Prostate gland (tissue), 2 donors: Measurements from ENCODE around the gene BCAP31. TPM values are rescaled to one million over a fixed set of nuclear protein-coding genes. Genes with fewer than 3 reads are reported as not detected.

ENCODE experiments used
- DNase-seq: peaks from one replicate; pipeline ENCODE4 v3.0.0-alpha.2; 2019; ENCODE audit warnings: low spot score
- H3K27ac ChIP-seq, 2 donors: fragments of 200-600 bp; sonication (generic); 2 replicates each; pipeline ENCODE4 v1.5.1; 2017 to 2019
- H3K27me3 ChIP-seq: fragments of 200-600 bp; sonication (generic); replicated peaks from 2 replicates; pipeline ENCODE4 v1.5.1; 2019; ENCODE audit not compliant: insufficient read depth
- H3K36me3 ChIP-seq, 2 donors: fragments of 200-600 bp; sonication (generic); 1 replicate in 1 of 2; 2 replicates in 1 of 2; pipeline versions ENCODE4 v1.5.1 to v1.8.1; 2017 to 2019
- H3K4me1 ChIP-seq: fragments of 200-600 bp; sonication (generic); replicated peaks from 2 replicates; pipeline ENCODE4 v1.5.1; 2019
- H3K4me3 ChIP-seq, 2 donors: fragments of 200-600 bp; sonication (generic); 2 replicates each; pipeline ENCODE4 v1.5.1; 2017 to 2019
- H3K9me3 ChIP-seq: fragments of 200-600 bp; sonication (generic); 2 replicates; pipeline ENCODE4 v1.5.1; 2017
- POLR2A ChIP-seq: fragments of 450-650 bp; IDR thresholded peaks from one replicate; pipeline ENCODE4 v1.6.1; 2016; ENCODE audit warnings: antibody characterized with exemption, mild to moderate bottlenecking
- POLR2AphosphoS5 ChIP-seq: sonication (generic); formaldehyde crosslinking; IDR thresholded peaks from one replicate; pipeline ENCODE4 v1.6.1; 2017; ENCODE audit warnings: antibody characterized with exemption
- WGBS: methylation state at CpG from one replicate; pipeline ENCODE4 v1.1.5; 2018; 5-methylcytosine and 5-hydroxymethylcytosine counted together
- intact Hi-C: fragments of 100-400 bp; cut with DNase I; formaldehyde crosslinking; loops from one replicate; pipeline ENCODE4 v1.14.2; 2022
- total RNA-seq, 2 donors: library from RNA; depleted of rRNA; stranded (reverse); fragments of >200 nt; gene quantifications; one replicate each; pipeline ENCODE4 v1.1.0, GENCODE V29; 2016
- TF ChIP-seq, protein P1 (sequence below), 4 experiments: fragments of 200-600 bp in 2 of 4; fragments of 450-650 bp in 2 of 4; sonication (generic) in 2 of 4; IDR thresholded peaks; 1 replicate in 3 of 4; 2 replicates in 1 of 4; pipeline ENCODE4 v1.5.1; 2016 to 2019; ENCODE audit warnings: antibody characterized with exemption in 4 of 4, mild to moderate bottlenecking in 2 of 4, moderate library complexity in 2 of 4

Gene BCAP31
- total RNA-seq, 2 donors from 2014 or later, result 144 to 244 TPM

DNA sequence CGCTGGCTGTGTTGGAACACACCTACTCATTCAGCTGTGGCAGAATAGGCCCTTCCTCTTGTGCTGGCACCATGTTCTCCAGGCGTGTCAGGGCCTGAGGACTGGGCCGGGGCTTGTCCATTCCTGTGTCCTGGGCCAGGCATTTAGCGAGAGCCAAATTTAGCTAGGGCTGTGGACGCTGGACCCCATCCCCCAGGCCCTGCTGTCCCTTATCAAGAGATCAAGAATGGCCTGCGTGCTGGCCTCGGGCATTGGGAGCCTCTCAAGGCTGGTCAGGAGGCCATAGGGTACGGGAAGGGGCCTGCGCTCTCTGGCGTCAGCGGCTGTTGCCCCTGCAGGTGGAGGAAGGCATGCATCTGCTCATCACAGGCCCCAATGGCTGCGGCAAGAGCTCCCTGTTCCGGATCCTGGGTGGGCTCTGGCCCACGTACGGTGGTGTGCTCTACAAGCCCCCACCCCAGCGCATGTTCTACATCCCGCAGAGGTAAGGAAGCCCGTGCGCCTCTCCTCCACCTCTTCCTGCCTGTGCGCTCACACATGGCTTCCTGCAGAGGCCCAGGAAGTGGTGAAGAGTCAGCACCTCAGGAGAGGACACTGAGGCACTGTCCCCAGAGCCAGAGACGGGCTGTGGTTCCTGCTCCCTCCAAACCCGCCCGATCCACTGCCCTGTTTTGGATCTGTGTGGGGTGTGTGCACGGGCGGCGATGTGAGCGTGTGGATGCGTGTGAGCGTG, 15.7 kb upstream of the BCAP31 start:
- no peak for DNase-seq
- WGBS, result 46% methylated on average over 7 of the region's 29 CpGs
- no peaks in the 10 kb centered on the region for H3K36me3 ChIP-seq
- TF ChIP-seq POLR2A, result no peak
- TF ChIP-seq, protein P1, sequence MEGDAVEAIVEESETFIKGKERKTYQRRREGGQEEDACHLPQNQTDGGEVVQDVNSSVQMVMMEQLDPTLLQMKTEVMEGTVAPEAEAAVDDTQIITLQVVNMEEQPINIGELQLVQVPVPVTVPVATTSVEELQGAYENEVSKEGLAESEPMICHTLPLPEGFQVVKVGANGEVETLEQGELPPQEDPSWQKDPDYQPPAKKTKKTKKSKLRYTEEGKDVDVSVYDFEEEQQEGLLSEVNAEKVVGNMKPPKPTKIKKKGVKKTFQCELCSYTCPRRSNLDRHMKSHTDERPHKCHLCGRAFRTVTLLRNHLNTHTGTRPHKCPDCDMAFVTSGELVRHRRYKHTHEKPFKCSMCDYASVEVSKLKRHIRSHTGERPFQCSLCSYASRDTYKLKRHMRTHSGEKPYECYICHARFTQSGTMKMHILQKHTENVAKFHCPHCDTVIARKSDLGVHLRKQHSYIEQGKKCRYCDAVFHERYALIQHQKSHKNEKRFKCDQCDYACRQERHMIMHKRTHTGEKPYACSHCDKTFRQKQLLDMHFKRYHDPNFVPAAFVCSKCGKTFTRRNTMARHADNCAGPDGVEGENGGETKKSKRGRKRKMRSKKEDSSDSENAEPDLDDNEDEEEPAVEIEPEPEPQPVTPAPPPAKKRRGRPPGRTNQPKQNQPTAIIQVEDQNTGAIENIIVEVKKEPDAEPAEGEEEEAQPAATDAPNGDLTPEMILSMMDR (IDR thresholded peaks at IDR 0.05), result no peak
- TF ChIP-seq POLR2AphosphoS5, result no peak
- H3K9me3 ChIP-seq, result no peaks in the 10 kb centered on the region
- H3K27me3 ChIP-seq, result no peaks in the 10 kb centered on the region
- no peak overlapping the region for H3K4me3 ChIP-seq
- no peaks in the 10 kb centered on the region for H3K4me1 ChIP-seq
- no peak overlapping the region for H3K27ac ChIP-seq
- intact Hi-C loops, result no loop called here

DNA sequence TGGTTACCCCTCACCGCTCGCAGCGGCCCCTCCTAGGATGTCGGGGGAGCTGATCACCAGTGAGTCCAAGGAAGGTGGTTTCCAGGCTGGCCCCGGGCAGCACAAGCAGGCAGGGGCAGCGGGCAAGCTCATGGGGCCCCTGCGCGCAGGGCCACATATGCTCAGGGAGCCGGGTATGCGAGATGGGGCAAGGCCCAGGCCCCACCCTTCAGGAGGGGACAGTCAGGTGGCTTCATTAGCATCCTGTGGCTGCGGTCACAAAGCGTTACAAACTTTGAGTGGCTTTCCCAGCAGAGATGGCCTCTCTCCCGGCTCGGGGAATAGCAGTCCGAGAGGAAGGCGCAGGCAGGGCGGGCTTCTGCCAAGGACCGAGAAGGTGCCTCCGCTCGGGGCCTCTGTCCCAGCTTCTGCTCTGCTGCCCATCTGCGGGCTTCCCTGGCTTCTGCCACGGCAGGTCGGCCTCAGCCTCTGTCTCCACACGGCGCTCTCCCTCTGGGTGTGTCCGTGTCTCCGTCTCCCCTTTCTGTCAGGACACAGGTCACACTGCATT, 13.9 kb upstream of the BCAP31 start:
- Histone ChIP-seq H3K9me3 (no peaks in the 10 kb centered on the region), H3K27ac (no peak overlapping the region), H3K36me3 (no peaks in the 10 kb centered on the region), H3K4me1 (no peaks in the 10 kb centered on the region), H3K4me3 (no peak overlapping the region), H3K27me3 (no peaks in the 10 kb centered on the region)
- DNase-seq, result no peak
- WGBS, result 97% methylated on average over 22 of the region's 27 CpGs
- TF ChIP-seq POLR2AphosphoS5, result no peak
- TF ChIP-seq POLR2A, result no peak
- TF ChIP-seq, protein P1 (IDR thresholded peaks at IDR 0.05), result no peak
- intact Hi-C loops, result no loop called here

DNA sequence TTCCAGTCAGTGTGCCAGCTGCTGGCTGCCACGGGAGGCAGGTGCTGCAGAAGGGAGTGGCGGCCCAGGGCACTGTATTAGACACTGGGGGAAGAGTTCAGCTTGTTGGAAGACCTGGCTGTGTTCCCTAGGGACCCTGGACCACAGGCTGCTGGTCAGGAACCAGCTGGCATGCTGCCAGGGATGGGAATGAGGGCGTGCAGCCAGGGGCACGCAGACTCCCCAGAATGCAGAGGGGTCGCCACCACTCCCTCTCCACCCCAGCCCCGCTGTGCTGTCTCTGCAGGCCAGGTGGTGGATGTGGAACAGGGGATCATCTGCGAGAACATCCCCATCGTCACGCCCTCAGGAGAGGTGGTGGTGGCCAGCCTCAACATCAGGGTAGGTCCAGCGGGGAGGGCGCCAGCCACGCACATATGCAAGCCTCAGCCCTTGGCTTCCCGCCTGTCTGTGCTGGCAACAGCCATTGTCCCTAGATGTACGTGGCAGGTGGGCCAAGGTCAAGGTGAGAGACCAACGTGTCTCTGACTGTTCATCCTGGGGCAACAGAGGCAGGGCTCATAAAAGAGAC, 12.8 kb upstream of the BCAP31 start:
- intact Hi-C loops, result no loop called here
- H3K4me3 ChIP-seq, result no peak overlapping the region
- TF ChIP-seq, protein P1 (IDR thresholded peaks at IDR 0.05), result no peak
- no peak for TF ChIP-seq POLR2AphosphoS5
- TF ChIP-seq POLR2A, result no peak
- H3K4me1 ChIP-seq, result no peaks in the 10 kb centered on the region
- H3K9me3 ChIP-seq, result no peaks in the 10 kb centered on the region
- WGBS, result 90% methylated on average over 8 of the region's 15 CpGs
- DNase-seq, result no peak
- H3K36me3 ChIP-seq, result no peaks in the 10 kb centered on the region
- H3K27ac ChIP-seq, result no peak overlapping the region
- no peaks in the 10 kb centered on the region for H3K27me3 ChIP-seq

DNA sequence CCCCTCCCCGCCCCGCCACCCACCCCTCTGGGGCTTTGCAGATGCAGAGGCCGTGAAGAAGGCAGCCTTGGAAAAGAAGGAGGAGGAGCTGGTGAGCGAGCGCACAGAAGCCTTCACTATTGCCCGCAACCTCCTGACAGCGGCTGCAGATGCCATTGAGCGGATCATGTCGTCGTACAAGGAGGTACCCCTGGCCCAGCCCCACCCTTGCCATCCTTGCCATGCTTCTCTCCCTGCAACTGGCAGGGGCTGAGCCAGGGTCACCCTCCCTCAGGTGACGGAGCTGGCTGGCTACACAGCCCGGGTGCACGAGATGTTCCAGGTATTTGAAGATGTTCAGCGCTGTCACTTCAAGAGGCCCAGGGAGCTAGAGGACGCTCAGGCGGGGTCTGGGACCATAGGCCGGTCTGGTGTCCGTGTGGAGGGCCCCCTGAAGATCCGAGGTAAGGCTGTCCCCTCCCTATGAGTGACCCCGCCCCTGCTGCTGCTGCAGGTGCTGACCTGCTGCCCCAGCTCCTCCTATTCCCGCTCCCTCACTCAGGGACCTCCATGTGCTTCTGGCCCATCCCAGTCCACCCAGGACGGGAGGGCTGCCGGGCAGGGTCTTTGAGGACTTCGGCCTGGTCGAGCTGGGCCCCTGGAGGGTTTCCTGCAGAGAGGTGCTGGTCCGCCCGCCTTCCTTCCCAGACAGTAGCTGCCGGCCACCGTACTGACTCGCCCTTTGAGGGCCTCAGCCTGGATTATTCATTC, 12.1 kb upstream of the BCAP31 start:
- Histone ChIP-seq H3K4me3 (no peak overlapping the region), H3K9me3 (no peaks in the 10 kb centered on the region), H3K4me1 (no peaks in the 10 kb centered on the region), H3K27ac (no peak overlapping the region), H3K36me3 (no peaks in the 10 kb centered on the region), H3K27me3 (no peaks in the 10 kb centered on the region)
- no peak for DNase-seq
- TF ChIP-seq, protein P1 (IDR thresholded peaks at IDR 0.05), result no peak
- TF ChIP-seq POLR2AphosphoS5 (no peak), POLR2A (no peak)
- WGBS, result 83% methylated on average over 26 of the region's 30 CpGs
- intact Hi-C loops, result no loop called here
